T1000 (cell line): ENCODE measurements around the gene EIF3F.

ENCODE experiments used
- DNase-seq: peaks from one replicate; lab custom pipeline; 2025; ENCODE audit warnings: mixed read lengths; lab: John Stamatoyannopoulos, UW

The EIF3F gene

DNA sequence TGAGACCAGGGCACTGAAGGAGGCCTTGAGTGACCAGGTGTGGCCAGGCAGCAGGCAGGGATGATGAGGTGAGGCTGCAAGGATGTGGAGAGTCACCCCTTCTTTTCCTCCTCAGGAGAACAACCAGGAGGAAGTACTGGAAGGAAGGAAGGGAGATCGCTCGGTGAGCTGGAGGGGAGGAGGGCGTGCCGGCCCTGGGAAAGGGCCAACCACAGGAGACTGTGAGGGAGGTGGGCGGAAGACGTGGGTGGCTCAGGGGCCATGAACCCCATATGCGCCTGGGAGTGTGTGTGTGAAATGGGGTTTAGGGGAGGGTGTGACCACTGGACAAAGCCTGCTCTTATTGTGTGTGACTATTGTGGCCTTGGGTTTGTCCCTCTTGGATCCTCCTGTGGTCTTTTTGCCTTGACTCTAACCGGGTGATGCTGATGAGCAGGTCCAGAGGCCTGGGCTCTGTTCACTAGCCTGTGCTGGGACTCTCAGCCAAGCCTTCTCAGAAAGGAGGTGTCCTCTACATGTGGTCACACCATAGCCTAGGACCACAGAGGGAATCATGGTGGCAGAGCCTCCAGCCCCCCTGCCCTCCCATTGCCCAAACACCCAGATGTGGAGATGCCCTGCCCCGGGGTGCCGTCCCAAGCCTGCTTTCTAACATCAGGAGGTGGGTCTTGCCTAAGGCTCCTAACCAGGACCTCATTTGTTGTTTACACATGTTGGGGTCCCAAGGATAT is 52.6 kb downstream of the EIF3F start:
- DNase-seq = no peak

DNA sequence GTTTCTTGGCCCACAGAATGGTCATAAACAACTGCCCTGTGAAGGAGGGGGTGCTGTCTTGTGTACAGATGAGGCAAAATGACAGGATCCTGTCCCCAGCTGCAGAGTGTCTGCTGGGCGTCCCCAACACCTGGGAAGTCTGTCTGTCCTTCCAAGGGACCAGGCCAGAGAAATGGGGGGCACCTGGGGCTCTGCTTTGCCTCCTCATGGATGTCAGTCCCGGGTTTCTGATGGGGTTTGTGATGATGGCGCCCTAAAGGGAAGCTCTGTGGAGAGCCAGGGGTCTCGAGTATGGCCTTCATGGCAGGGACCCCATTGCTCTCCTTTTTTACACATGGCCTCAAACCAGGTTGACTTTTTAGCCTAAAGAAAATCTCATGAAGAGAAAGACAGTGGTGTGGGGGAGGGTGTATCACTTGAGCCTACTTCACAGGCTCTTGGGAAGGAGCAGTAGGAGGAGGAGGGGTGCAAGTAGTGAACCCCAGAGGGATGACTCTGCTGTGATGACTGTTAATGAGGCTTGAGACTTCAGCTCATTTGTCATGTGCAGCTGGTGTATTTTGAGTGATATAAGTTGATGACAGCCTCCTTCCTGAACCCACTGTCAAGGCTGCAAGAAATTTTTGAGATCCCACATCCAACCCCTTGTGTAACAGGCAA is 53.3 kb downstream of the EIF3F start:
- DNase-seq = no peak

DNA sequence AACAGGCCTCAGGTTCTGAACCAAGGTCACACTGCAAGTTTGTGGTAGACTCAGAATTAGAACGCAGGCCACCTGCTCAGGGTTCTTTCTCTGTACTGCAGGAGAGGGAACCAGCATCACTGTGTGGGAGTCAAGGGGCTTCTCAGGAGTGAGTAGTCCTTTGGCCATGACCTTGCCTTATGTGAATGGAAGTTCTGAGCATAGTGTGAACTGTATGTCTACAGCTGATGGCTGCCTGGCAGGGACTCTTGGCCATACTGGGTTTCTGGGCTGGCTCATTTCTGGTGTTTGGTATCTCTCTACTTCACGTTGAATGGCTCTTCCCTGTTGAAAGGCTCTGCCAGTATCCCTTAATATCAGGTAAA is 53.8 kb downstream of the EIF3F start:
- DNase-seq = no peak

DNA sequence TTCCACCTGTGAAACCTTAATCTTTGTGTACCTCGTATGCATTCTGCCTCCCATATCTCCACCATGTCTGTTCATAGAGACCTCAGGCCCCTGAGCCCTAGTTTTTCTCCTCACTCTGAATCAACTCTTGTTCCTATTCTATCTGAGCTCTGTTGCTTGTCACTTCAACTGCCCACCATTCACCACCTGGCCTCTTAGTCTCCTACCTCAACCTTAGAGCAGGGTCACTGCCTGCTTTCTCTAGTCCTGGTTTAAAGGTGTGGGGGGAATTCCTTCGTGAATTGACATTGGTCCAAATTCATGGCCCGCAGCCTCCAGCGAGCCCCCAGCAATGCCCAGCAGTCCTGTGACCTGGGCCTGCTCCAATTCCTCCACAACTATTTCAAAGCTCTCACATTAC is 54.4 kb downstream of the EIF3F start:
- no peak for DNase-seq

DNA sequence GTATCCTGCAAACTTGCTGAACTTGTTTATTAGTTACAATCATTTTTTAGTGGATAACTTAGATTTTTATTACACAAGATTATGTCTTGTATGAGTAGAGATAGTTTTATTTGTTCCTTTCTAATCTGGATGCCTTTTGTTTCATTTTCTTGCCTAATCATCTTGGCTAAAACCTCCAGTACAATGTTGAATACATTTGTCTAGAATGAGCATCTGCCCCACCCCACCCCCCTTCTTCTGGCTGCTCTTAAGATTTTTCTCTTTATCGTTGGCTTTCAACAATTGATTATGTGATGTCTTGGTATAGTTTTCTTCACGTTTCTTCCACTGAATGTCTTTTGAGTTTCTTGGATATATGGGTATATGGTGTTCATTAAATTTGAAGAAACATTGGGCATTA is 56.6 kb downstream of the EIF3F start:
- DNase-seq = no peak

DNA sequence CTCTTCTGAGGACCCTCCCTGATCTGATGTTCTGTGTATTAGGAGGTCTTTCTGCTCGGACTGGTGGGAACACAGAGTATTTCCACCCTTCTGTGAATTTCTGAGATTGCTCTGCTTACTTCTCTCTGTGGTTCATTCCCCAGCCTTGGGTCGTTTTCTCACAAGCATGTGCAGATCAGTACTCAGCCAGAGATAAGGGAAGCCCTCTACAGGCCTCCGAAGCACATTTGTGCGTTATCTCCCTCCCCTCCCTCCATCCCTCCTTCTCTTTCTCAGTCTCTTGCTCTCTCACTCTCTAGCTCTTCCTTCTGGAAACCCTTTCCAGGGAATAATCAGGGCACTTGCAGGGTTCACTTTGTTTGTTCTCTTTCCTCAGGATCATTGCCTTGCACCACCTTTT is 58.7 kb downstream of the EIF3F start:
- DNase-seq = no peak

DNA sequence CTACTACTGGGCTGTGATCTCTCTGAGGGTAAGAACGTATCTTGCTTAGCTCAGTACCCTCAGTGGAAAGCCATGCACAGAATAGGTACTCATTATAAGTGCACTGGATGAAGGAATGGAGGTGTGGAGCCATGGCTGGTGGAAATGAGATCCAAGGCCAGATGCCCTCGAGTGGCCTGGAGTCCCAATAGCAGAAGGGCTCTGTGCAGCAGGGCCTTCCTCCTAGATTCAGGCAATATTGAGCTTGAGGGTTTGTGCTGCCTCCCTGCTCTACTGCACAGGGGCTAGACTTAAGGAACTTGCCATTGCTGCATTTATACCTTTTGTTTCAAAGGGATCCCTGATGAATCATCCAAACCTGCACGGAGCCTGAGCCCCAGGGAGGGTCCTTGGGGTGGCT is 60.2 kb downstream of the EIF3F start:
- no peak for DNase-seq

DNA sequence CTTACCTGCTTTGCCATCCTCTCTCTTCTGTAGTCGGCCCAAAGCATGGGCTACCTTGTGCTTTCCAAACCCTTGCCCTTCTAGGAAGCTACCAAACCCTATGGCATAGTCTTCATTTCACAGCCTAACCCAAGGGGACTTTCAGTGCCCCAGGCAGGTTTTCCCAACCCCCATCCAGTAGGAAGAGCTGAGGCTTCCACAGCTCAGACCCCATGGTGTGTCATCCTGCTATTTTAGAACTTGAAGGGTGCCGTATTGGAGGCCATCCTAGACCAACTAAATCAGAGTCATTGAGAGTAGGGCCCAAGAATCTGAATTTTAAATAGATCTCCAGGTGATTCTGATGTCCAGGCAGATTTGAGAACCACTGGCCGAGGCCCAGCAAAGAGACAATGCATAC is 61.9 kb downstream of the EIF3F start:
- DNase-seq = no peak
